A549 (cell line): ENCODE measurements around the gene FIGLA. TPM values are rescaled to one million over a fixed set of nuclear protein-coding genes. Genes with fewer than 3 reads are reported as not detected.
"Not testable (repeated sequence)": the region's sequence is repeated elsewhere in the genome, so short reads cannot be mapped to it uniquely, and the experiment has no call there.

Experiments used
- ATAC-seq, 2 experiments: fragments of 200-7000 bp in 1 of 2; fragments of >200 bp in 1 of 2; cut with Nextera tagmentation in 1 of 2; cut with Tn5 transposase in 1 of 2; 3 replicates each; pipeline versions ENCODE4 v1.8.0 to v1.9.1; 2018 to 2020; ENCODE audit warnings: mild to moderate bottlenecking in 1 of 2, moderate library complexity in 1 of 2
- CTCF ChIA-PET: fragments of 300-600 bp; sonication (Branson Sonifier 250); formaldehyde crosslinking; extraction: SDS; loops from one replicate; lab custom pipeline; 2021; ENCODE audit warnings: antibody characterized with exemption, inconsistent platforms; lab: Yijun Ruan, JAX
- POLR2A ChIA-PET: fragments of 350-600 bp; formaldehyde crosslinking; extraction: SDS; loops from one replicate; lab custom pipeline; 2021; ENCODE audit warnings: antibody characterized with exemption, inconsistent platforms; lab: Yijun Ruan, JAX
- DNase-seq, 2 experiments: peaks; one replicate each; pipeline versions ENCODE4 v3.0.0 to v3.0.0-alpha.2; 2011 to 2016; ENCODE audit warnings: low read depth in 1 of 2, low spot score in 1 of 2
- FAIRE-seq: peaks from 2 replicates; lab custom pipeline; 2011; peaks lifted over from hg19 to GRCh38; lab: Jason Lieb, UNC
- H3K27ac ChIP-seq, 2 experiments: fragments of >200 bp; sonication (Bioruptor Twin); formaldehyde crosslinking; 3 replicates each; pipeline ENCODE4 v1.5.1; 2016 to 2017
- H3K4me1 ChIP-seq: fragments of >200 bp; sonication (Bioruptor Twin); formaldehyde crosslinking; 3 replicates; pipeline ENCODE4 v1.6.1; 2016
- H3K4me2 ChIP-seq: fragments of >200 bp; sonication (Bioruptor Twin); formaldehyde crosslinking; 3 replicates; pipeline ENCODE4 v1.6.1; 2016
- H3K4me3 ChIP-seq: fragments of >200 bp; sonication (Bioruptor Twin); formaldehyde crosslinking; 3 replicates; pipeline ENCODE4 v1.5.1; 2016
- H3K9me3 ChIP-seq: fragments of >200 bp; sonication (Bioruptor Twin); formaldehyde crosslinking; 3 replicates; pipeline ENCODE4 v1.6.1; 2016
- BCL3 ChIP-seq: fragments of >200 bp; sonication (Bioruptor Twin); formaldehyde crosslinking; IDR thresholded peaks from 3 replicates; pipeline ENCODE4 v1.6.1; 2016
- BHLHE40 ChIP-seq: IDR thresholded peaks from 2 replicates; pipeline ENCODE4 v1.6.1; 2012; ENCODE audit warnings: low read depth, low read length, inconsistent platforms
- CBX2 ChIP-seq: fragments of 200-600 bp; sonication (generic); IDR thresholded peaks from 2 replicates; pipeline ENCODE4 v1.6.1; 2016; ENCODE audit warnings: low read depth, mild to moderate bottlenecking, borderline replicate concordance
- CBX8 ChIP-seq: fragments of 200-600 bp; sonication (generic); IDR thresholded peaks from 2 replicates; pipeline ENCODE4 v1.6.1; 2016
- CHD4 ChIP-seq: fragments of 200-600 bp; sonication (generic); IDR thresholded peaks from 2 replicates; pipeline ENCODE4 v1.6.1; 2016; ENCODE audit warnings: antibody characterized with exemption, mild to moderate bottlenecking, borderline replicate concordance
- EHF ChIP-seq: fragments of 250-450 bp; sonication (Bioruptor Pico); IDR thresholded peaks from 2 replicates; pipeline ENCODE4 v1.5.0; 2020; ENCODE audit warnings: mild to moderate bottlenecking
- EHMT2 ChIP-seq: fragments of 200-600 bp; sonication (generic); IDR thresholded peaks from 2 replicates; pipeline ENCODE4 v1.6.1; 2016; ENCODE audit warnings: antibody characterized with exemption, low read depth, mild to moderate bottlenecking, moderate library complexity
- HEYL ChIP-seq: fragments of 250-450 bp; sonication (Bioruptor Pico); IDR thresholded peaks from 2 replicates; pipeline ENCODE4 v1.8.0; 2021; ENCODE audit warnings: mild to moderate bottlenecking, moderate library complexity
- HMGXB4 ChIP-seq: fragments of 250-450 bp; sonication (Bioruptor Pico); IDR thresholded peaks from 2 replicates; pipeline ENCODE4 v1.5.0; 2021; ENCODE audit warnings: mild to moderate bottlenecking, moderate library complexity, borderline replicate concordance
- HOXA7 ChIP-seq: fragments of 250-450 bp; sonication (Bioruptor Pico); IDR thresholded peaks from 2 replicates; pipeline ENCODE4 v1.5.0; 2020; ENCODE audit warnings: mild to moderate bottlenecking, moderate library complexity
- JUN ChIP-seq, 2 experiments: fragments of >200 bp; sonication (Bioruptor Twin); formaldehyde crosslinking; IDR thresholded peaks; 2 replicates in 1 of 2; 3 replicates in 1 of 2; pipeline ENCODE4 v1.6.1; 2016 to 2017
- JUNB ChIP-seq: fragments of >200 bp; sonication (Bioruptor Twin); formaldehyde crosslinking; IDR thresholded peaks from 2 replicates; pipeline ENCODE4 v1.6.1; 2016
- POLR2A ChIP-seq: IDR thresholded peaks from 2 replicates; pipeline ENCODE4 v1.6.1; 2012; ENCODE audit warnings: mild to moderate bottlenecking, low read length
- POLR2AphosphoS2 ChIP-seq: conservative IDR thresholded peaks from 2 replicates; pipeline ENCODE4 v1.6.1; 2012; ENCODE audit warnings: low read length, improper control_type of control experiment, inconsistent platforms
- RAD21 ChIP-seq, 2 experiments: fragments of >200 bp in 1 of 2; sonication (Bioruptor Twin) in 1 of 2; formaldehyde crosslinking in 1 of 2; IDR thresholded peaks in 1 of 2; conservative IDR thresholded peaks in 1 of 2; 2 replicates in 1 of 2; 3 replicates in 1 of 2; pipeline ENCODE4 v1.6.1; 2012 to 2018; ENCODE audit warnings: inconsistent platforms in 1 of 2
- TFCP2L1 ChIP-seq: fragments of 250-450 bp; sonication (Bioruptor Pico); IDR thresholded peaks from 2 replicates; pipeline ENCODE4 v1.5.0; 2021; ENCODE audit warnings: mild to moderate bottlenecking
- ZFP36 ChIP-seq: fragments of 450-650 bp; IDR thresholded peaks from 2 replicates; pipeline ENCODE4 v1.6.1; 2014; ENCODE audit warnings: borderline replicate concordance; ENCODE audit not compliant: partially characterized antibody
- WGBS: methylation state at CpG from one replicate; pipeline ENCODE4 v1.1.6; 2017; ENCODE audit errors: missing lambda C conversion rate; 5-methylcytosine and 5-hydroxymethylcytosine counted together
- polyA plus RNA-seq, 4 experiments: library from polyadenylated mRNA; depleted of rRNA in 3 of 4; stranded (reverse); fragments of >200 nt; fragmentation: RNase III in 1 of 4; extraction: RNeasy Plus Mini Kit Qiagen cat#74134 plus additional on column Dnase treatment in 1 of 4; gene quantifications; 2 replicates in 3 of 4; 3 replicates in 1 of 4; pipeline ENCODE4 v1.2.3, GENCODE V29; 2011 to 2017
- TF ChIP-seq, protein P1 (sequence below): fragments of 250-450 bp; sonication (Bioruptor Pico); IDR thresholded peaks from 2 replicates; pipeline ENCODE4 v1.5.0; 2020; ENCODE audit warnings: low read depth, mild to moderate bottlenecking, moderate library complexity
- TF ChIP-seq, protein P2 (sequence below): fragments of >200 bp; sonication (Bioruptor Twin); formaldehyde crosslinking; IDR thresholded peaks from 2 replicates; pipeline ENCODE4 v1.6.1; 2016

Gene FIGLA
- polyA plus RNA-seq, 2 of the 4 experiments (the other 2 are of a cell fraction) = not detected

- Histone ChIP-seq H3K4me3 (no peak overlapping the region), H3K9me3 (no peaks in the 10 kb centered on the region), H3K4me1 (no peaks in the 10 kb centered on the region), H3K4me2 (no peak overlapping the region), H3K27ac (no peak overlapping the region)
- no peak for FAIRE-seq
- POLR2A ChIA-PET = no interaction called here
- 17% methylated on average over 5 of the region's 5 CpGs for WGBS
- no peak for TF ChIP-seq BHLHE40
- TF ChIP-seq, protein P1, sequence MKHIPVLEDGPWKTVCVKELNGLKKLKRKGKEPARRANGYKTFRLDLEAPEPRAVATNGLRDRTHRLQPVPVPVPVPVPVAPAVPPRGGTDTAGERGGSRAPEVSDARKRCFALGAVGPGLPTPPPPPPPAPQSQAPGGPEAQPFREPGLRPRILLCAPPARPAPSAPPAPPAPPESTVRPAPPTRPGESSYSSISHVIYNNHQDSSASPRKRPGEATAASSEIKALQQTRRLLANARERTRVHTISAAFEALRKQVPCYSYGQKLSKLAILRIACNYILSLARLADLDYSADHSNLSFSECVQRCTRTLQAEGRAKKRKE (CRISPR knock-in tag) = no peak
- CTCF ChIA-PET = interaction anchor here (0.7 to 4.0 kb wide), 9 partner anchors 13 to 515 kb away, joined by 3 to 21 read pairs (median 3); partner anchors contain the start of genes ADD2 and FIGLA
- no peak for DNase-seq
- ATAC-seq = no peak
Observed at GRCh38 chr2:70806013-70806412, 15.6 kb upstream of the FIGLA start.

- no peak overlapping the region for H3K4me3 ChIP-seq
- POLR2A ChIA-PET = no interaction called here
Observed at GRCh38 chr2:70801607-70802263, 11.3 kb upstream of the FIGLA start.

DNA sequence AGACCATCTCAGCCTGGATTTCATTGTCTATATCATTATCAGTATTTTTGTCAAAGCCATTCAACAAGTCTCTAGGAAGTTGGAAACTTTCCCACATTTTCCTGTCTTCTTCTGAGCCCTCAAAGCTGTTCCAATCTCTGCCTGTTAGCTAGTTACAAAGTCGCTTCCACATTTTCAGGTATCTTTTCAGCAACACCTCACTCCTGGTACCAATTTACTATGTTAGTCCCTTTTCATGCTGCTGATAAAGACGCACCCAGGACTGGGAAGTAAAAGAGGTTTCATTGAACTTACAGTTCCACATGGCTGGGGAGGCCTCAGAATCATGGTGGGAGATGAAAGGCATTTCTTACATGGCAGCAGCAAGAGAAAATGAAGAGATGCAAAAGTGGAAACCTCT is 9.3 kb upstream of the FIGLA start:
- no peak for ATAC-seq
- ChIA-PET POLR2A (no interaction called here), CTCF (interaction anchor here (1.3 to 2.6 kb wide), 2 partner anchors 10 to 120 kb away, joined by 3 to 20 read pairs; partner anchors contain the start of gene FIGLA)
- Histone ChIP-seq H3K4me3 (no peak overlapping the region), H3K4me2 (no peak overlapping the region), H3K4me1 (no peaks in the 10 kb centered on the region), H3K9me3 (peaks cover 20% of the 10 kb centered on the region), H3K27ac (no peak overlapping the region)
- DNase-seq = no peak
- no peak for FAIRE-seq
- TF ChIP-seq ZFP36 (no peak), CBX8 (no peak), CBX2 (no peak), CHD4 (no peak)
- TF ChIP-seq, protein P2, sequence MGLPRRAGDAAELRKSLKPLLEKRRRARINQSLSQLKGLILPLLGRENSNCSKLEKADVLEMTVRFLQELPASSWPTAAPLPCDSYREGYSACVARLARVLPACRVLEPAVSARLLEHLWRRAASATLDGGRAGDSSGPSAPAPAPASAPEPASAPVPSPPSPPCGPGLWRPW = no peak
- TF ChIP-seq, all 56 proteins: peak for 0
- 18% methylated on average over 2 of the region's 2 CpGs for WGBS

More at GRCh38 chr2:70801607-70802263, 11.3 kb upstream of the FIGLA start:
- TF ChIP-seq BCL3 (no peak), HOXA7 (no peak), TFCP2L1 (no peak), POLR2A (no peak)
- WGBS = 46% methylated on average over 10 of the region's 10 CpGs
- Histone ChIP-seq H3K4me2 (no peak overlapping the region), H3K27ac (no peak overlapping the region), H3K9me3 (peaks cover 20% of the 10 kb centered on the region), H3K4me1 (no peaks in the 10 kb centered on the region)
- peak in 1 of 2 experiments; percentile 34; a peak in 2 of 6 replicates for ATAC-seq
- CTCF ChIA-PET = interaction anchor here (1.5 to 2.6 kb wide), 4 partner anchors 8 to 33 kb away, joined by 5 to 20 read pairs (median 6); partner anchors contain the start of genes ADD2 and FIGLA
- no peak for FAIRE-seq
- DNase-seq = no peak

- CTCF ChIA-PET = interaction anchor here (1.0 to 11.7 kb wide), 7 partner anchors 10 to 167 kb away, joined by 3 to 147 read pairs (median 10); no protein-coding TSS in a partner anchor
- DNase-seq, POLR2A ChIA-PET, H3K4me3 ChIP-seq, FAIRE-seq, H3K4me1 ChIP-seq, H3K27ac ChIP-seq, ATAC-seq, H3K4me2 ChIP-seq: not testable (repeated sequence)
- H3K9me3 ChIP-seq = peaks cover 20% of the 10 kb centered on the region
- WGBS = 33% methylated on average over 3 of the region's 3 CpGs
Observed at GRCh38 chr2:70797996-70798395, 7.6 kb upstream of the FIGLA start.

GRCh38 chr2:70797506-70797905 is 7.1 kb upstream of the FIGLA start:
- H3K27ac ChIP-seq = no peak overlapping the region
- peaks cover 20% of the 10 kb centered on the region for H3K9me3 ChIP-seq
- POLR2A ChIA-PET = no interaction called here
- no peak for DNase-seq
- TF ChIP-seq EHF (no peak), JUN (IDR thresholded peaks at IDR 0.05) (no peak), HEYL (CRISPR knock-in tag) (no peak), POLR2AphosphoS2 (no peak), HOXA7 (no peak), RAD21 (conservative IDR thresholded peaks at IDR 0.05 in 1 of 2, IDR thresholded peaks at IDR 0.05 in 1 of 2) (no peak), HMGXB4 (CRISPR knock-in tag) (no peak), EHMT2 (no peak), JUNB (no peak)
- no peak for FAIRE-seq
- 18% methylated on average over 2 of the region's 2 CpGs for WGBS
- ATAC-seq = no peak
- H3K4me3 ChIP-seq = no peak overlapping the region
- no peaks in the 10 kb centered on the region for H3K4me1 ChIP-seq
- H3K4me2 ChIP-seq = no peak overlapping the region
- CTCF ChIA-PET = interaction anchor here (0.9 to 11.7 kb wide), 11 partner anchors 9 to 187 kb away, joined by 3 to 147 read pairs (median 6); no protein-coding TSS in a partner anchor
